ENCODE measurements around the gene TCEANC2.

- TF ChIP-seq CREB5 (CRISPR knock-in tag; IDR thresholded peaks at IDR 0.05; ENCODE audit: low read depth) = no peak
- no peak for TF ChIP-seq ARNTL (CRISPR knock-in tag; IDR thresholded peaks at IDR 0.05; ENCODE audit: borderline replicate concordance, low read depth)
- TF ChIP-seq TSHZ2 (CRISPR knock-in tag; IDR thresholded peaks at IDR 0.05) = no peak
- TF ChIP-seq RARB (CRISPR knock-in tag; IDR thresholded peaks at IDR 0.05) = no peak
- no peak for TF ChIP-seq PATZ1 (CRISPR knock-in tag; IDR thresholded peaks at IDR 0.05; ENCODE audit: borderline replicate concordance)
- TF ChIP-seq ZFP30 (CRISPR knock-in tag; IDR thresholded peaks at IDR 0.05) = no peak
- no peak for TF ChIP-seq ZNF8 (CRISPR knock-in tag; IDR thresholded peaks at IDR 0.05)
- no peak for TF ChIP-seq TCF4 (CRISPR knock-in tag; IDR thresholded peaks at IDR 0.05; ENCODE audit: borderline replicate concordance)
- no peak for TF ChIP-seq TOX (CRISPR knock-in tag; IDR thresholded peaks at IDR 0.05; ENCODE audit: borderline replicate concordance)
These were observed 27.2 kb downstream of the TCEANC2 start for GRCh38 chr1:54080598-54081049.

Measured in SK-N-SH treated with all-trans-retinoic acid at 6 μM for 48 hours (cell line).